Adipocyte (in vitro differentiated cells): ENCODE measurements around the gene CEMIP.
A peak's percentile ranks its signal among the peaks of the same experiment; 100 is the strongest.

Source experiments
- DNase-seq: peaks from one replicate; pipeline ENCODE4 v3.0.0-alpha.2; 2015; ENCODE audit warnings: low read depth
- H3K27me3 ChIP-seq: replicated peaks from 2 replicates; pipeline ENCODE4 v1.7.0; 2013; ENCODE audit warnings: mild to moderate bottlenecking, low read length, moderate library complexity; ENCODE audit not compliant: control insufficient read depth, insufficient read depth
- H3K36me3 ChIP-seq: 2 replicates; pipeline ENCODE4 v1.7.0; 2013; ENCODE audit warnings: low read length, mild to moderate bottlenecking, moderate library complexity; ENCODE audit not compliant: control insufficient read depth, insufficient read depth, severe bottlenecking
- H3K4me1 ChIP-seq: 2 replicates; pipeline ENCODE4 v1.7.0; 2013; ENCODE audit warnings: mild to moderate bottlenecking, low read length, moderate library complexity; ENCODE audit not compliant: control insufficient read depth, insufficient read depth
- H3K4me3 ChIP-seq: 2 replicates; pipeline ENCODE4 v1.7.0; 2013; ENCODE audit warnings: mild to moderate bottlenecking, low read length, moderate library complexity
- H3K9ac ChIP-seq: 2 replicates; pipeline ENCODE4 v1.7.0; 2013; ENCODE audit warnings: mild to moderate bottlenecking, low read length, moderate library complexity
- H3K9me3 ChIP-seq: 2 replicates; pipeline ENCODE4 v1.7.0; 2013; ENCODE audit warnings: mild to moderate bottlenecking, low read length, moderate library complexity; ENCODE audit not compliant: control insufficient read depth

The CEMIP gene

GRCh38 chr15:80892414-80892813 is 113.2 kb downstream of the CEMIP start:
- H3K9ac ChIP-seq, result no peak overlapping the region
- H3K4me3 ChIP-seq, result no peak overlapping the region
- peaks cover 7% of the 10 kb centered on the region for H3K9me3 ChIP-seq
- H3K36me3 ChIP-seq, result peaks cover 88% of the 10 kb centered on the region
- no peak for DNase-seq
- H3K4me1 ChIP-seq, result peaks cover 18% of the 10 kb centered on the region
- no peaks in the 10 kb centered on the region for H3K27me3 ChIP-seq

GRCh38 chr15:80893777-80894176 is 114.6 kb downstream of the CEMIP start:
- DNase-seq, result peak; percentile 24
- Histone ChIP-seq H3K4me3 (no peak overlapping the region), H3K9ac (peak overlapping the region; percentile 20), H3K9me3 (peaks cover 7% of the 10 kb centered on the region), H3K27me3 (no peaks in the 10 kb centered on the region), H3K4me1 (peaks cover 18% of the 10 kb centered on the region), H3K36me3 (peaks cover 88% of the 10 kb centered on the region)

GRCh38 chr15:80895091-80895490 is 115.9 kb downstream of the CEMIP start:
- peaks cover 7% of the 10 kb centered on the region for H3K9me3 ChIP-seq
- H3K4me3 ChIP-seq, result no peak overlapping the region
- H3K4me1 ChIP-seq, result peaks cover 18% of the 10 kb centered on the region
- no peaks in the 10 kb centered on the region for H3K27me3 ChIP-seq
- H3K9ac ChIP-seq, result no peak overlapping the region
- no peak for DNase-seq
- peaks cover 86% of the 10 kb centered on the region for H3K36me3 ChIP-seq

GRCh38 chr15:80895965-80896364 is 116.8 kb downstream of the CEMIP start:
- peaks cover 84% of the 10 kb centered on the region for H3K36me3 ChIP-seq

GRCh38 chr15:80898040-80898439 is 118.9 kb downstream of the CEMIP start:
- peak; percentile 11 for DNase-seq
- no peak overlapping the region for H3K9ac ChIP-seq
- H3K4me3 ChIP-seq, result no peak overlapping the region
- H3K36me3 ChIP-seq, result peaks cover 83% of the 10 kb centered on the region
- H3K4me1 ChIP-seq, result peaks cover 16% of the 10 kb centered on the region
- peaks cover 7% of the 10 kb centered on the region for H3K9me3 ChIP-seq
- no peaks in the 10 kb centered on the region for H3K27me3 ChIP-seq

More at GRCh38 chr15:80895965-80896364, 116.8 kb downstream of the CEMIP start:
- Histone ChIP-seq H3K4me3 (no peak overlapping the region), H3K9ac (no peak overlapping the region), H3K4me1 (peaks cover 17% of the 10 kb centered on the region), H3K27me3 (no peaks in the 10 kb centered on the region), H3K9me3 (peaks cover 7% of the 10 kb centered on the region)
- DNase-seq, result no peak

GRCh38 chr15:80902298-80902801 is 123.2 kb downstream of the CEMIP start:
- Histone ChIP-seq H3K9ac (no peak overlapping the region), H3K36me3 (peaks cover 72% of the 10 kb centered on the region), H3K4me1 (peaks cover 5% of the 10 kb centered on the region), H3K27me3 (no peaks in the 10 kb centered on the region), H3K4me3 (no peak overlapping the region), H3K9me3 (no peaks in the 10 kb centered on the region)
- DNase-seq, result no peak

- peaks cover 5% of the 10 kb centered on the region for H3K4me1 ChIP-seq
- H3K4me3 ChIP-seq, result no peak overlapping the region
- no peaks in the 10 kb centered on the region for H3K9me3 ChIP-seq
- no peak overlapping the region for H3K9ac ChIP-seq
- no peaks in the 10 kb centered on the region for H3K27me3 ChIP-seq
- peaks cover 76% of the 10 kb centered on the region for H3K36me3 ChIP-seq
- DNase-seq, result no peak
These were observed 125.8 kb downstream of the CEMIP start for GRCh38 chr15:80904998-80905397.

GRCh38 chr15:80906159-80906766 is 127.1 kb downstream of the CEMIP start:
- peak; percentile 29 for DNase-seq
- no peaks in the 10 kb centered on the region for H3K4me1 ChIP-seq
- no peaks in the 10 kb centered on the region for H3K27me3 ChIP-seq
- H3K4me3 ChIP-seq, result no peak overlapping the region
- H3K9ac ChIP-seq, result no peak overlapping the region
- H3K36me3 ChIP-seq, result peaks cover 82% of the 10 kb centered on the region
- no peaks in the 10 kb centered on the region for H3K9me3 ChIP-seq

- Histone ChIP-seq H3K9ac (no peak overlapping the region), H3K36me3 (peaks cover 53% of the 10 kb centered on the region), H3K4me3 (no peak overlapping the region), H3K9me3 (no peaks in the 10 kb centered on the region), H3K4me1 (no peaks in the 10 kb centered on the region), H3K27me3 (no peaks in the 10 kb centered on the region)
- DNase-seq, result no peak
These were observed 132.7 kb downstream of the CEMIP start for GRCh38 chr15:80911821-80912220.

- Histone ChIP-seq H3K9ac (no peak overlapping the region), H3K27me3 (no peaks in the 10 kb centered on the region), H3K4me1 (no peaks in the 10 kb centered on the region), H3K36me3 (peaks cover 50% of the 10 kb centered on the region), H3K4me3 (no peak overlapping the region), H3K9me3 (no peaks in the 10 kb centered on the region)
- no peak for DNase-seq
These were observed 133.5 kb downstream of the CEMIP start for GRCh38 chr15:80912673-80913072.

GRCh38 chr15:80913541-80913940 is 134.4 kb downstream of the CEMIP start:
- H3K4me1 ChIP-seq, result no peaks in the 10 kb centered on the region
- H3K9me3 ChIP-seq, result no peaks in the 10 kb centered on the region
- H3K27me3 ChIP-seq, result no peaks in the 10 kb centered on the region
- no peak overlapping the region for H3K9ac ChIP-seq
- DNase-seq, result no peak
- H3K4me3 ChIP-seq, result no peak overlapping the region
- H3K36me3 ChIP-seq, result peaks cover 41% of the 10 kb centered on the region

- H3K9me3 ChIP-seq, result no peaks in the 10 kb centered on the region
- H3K27me3 ChIP-seq, result no peaks in the 10 kb centered on the region
- DNase-seq, result no peak
- H3K4me3 ChIP-seq, result no peak overlapping the region
- peaks cover 30% of the 10 kb centered on the region for H3K36me3 ChIP-seq
- no peak overlapping the region for H3K9ac ChIP-seq
- no peaks in the 10 kb centered on the region for H3K4me1 ChIP-seq
These were observed 136.3 kb downstream of the CEMIP start for GRCh38 chr15:80915472-80915871.
